Measurements from ENCODE around the gene ZNF512B.
"Not testable (repeated sequence)": the region's sequence is repeated elsewhere in the genome, so short reads cannot be mapped to it uniquely, and the experiment has no call there.

The ZNF512B gene

DNA sequence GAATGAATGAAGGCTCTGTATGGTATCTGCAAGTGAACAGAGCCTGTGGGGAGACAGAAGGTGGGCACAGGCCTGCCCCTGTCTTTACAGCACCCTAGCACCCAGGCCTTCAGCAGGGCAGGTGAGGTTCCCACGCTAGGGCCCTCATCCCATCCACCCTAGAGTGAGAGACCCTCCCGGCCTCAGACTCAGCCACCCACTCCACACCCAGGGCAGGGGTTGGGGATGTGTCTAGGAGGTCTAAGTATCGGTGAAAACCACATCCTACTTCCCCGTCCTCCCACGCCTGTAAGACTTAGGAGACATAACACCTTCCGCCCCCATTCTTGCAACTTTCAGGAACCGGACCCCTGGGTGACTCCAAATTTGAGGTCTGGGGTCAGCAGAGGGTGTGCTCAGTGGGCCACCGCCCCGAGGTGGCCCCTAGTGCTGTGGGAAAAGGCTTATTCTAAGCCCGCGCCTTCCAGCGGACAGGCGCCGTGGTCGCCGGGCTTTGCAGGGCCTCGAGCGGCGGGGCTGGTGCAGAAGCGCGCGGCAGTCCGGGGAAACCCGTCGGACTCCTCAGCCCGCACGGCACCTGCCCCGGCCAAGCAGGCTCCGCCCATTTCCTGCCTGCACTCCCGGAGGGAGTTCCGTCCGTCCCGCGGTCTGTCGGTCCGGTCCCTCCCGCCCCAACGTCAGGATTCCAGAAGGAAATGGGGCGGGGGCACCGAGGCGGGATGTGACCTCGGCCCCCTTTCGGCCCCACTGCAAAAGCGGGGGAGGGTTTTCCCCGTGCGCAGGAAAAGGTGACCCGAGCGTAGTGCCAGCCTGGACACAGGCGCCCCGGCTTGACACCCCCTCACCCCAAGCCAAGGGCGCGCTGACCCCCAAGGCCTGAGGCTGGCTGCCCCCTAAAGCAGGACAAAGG is 8.8 kb upstream of the ZNF512B start:
- in situ Hi-C loops (cut with HindIII; ENCODE audit: low sequenced_read_pairs): no loop called here
- no peak for TF ChIP-seq CTCF (IDR thresholded peaks at IDR 0.05; ENCODE audit: low read depth, low read length)
- H3K4me3 ChIP-seq (ENCODE audit: low read depth, low read length): peak overlapping the region; percentile 49
- DNase-seq (ENCODE audit: low read depth, low spot score): peak; percentile 30

- in situ Hi-C loops (cut with HindIII; ENCODE audit: low sequenced_read_pairs): no loop called here
- TF ChIP-seq CTCF (IDR thresholded peaks at IDR 0.05; ENCODE audit: low read depth, low read length): no peak
- no peak overlapping the region for H3K4me3 ChIP-seq (ENCODE audit: low read depth, low read length)
- peak; percentile 78 for DNase-seq (ENCODE audit: low read depth, low spot score)
Observed at GRCh38 chr20:63977739-63978276, 8.1 kb upstream of the ZNF512B start.

GRCh38 chr20:63976980-63977738 is 7.4 kb upstream of the ZNF512B start:
- in situ Hi-C loops (cut with HindIII; ENCODE audit: low sequenced_read_pairs): no loop called here
- H3K4me3 ChIP-seq (ENCODE audit: low read depth, low read length): no peak overlapping the region
- DNase-seq (ENCODE audit: low read depth, low spot score): no peak
- no peak for TF ChIP-seq CTCF (IDR thresholded peaks at IDR 0.05; ENCODE audit: low read depth, low read length)

GRCh38 chr20:63976511-63976910 is 6.8 kb upstream of the ZNF512B start:
- H3K4me3 ChIP-seq (ENCODE audit: low read depth, low read length); DNase-seq (ENCODE audit: low read depth, low spot score); in situ Hi-C loops (cut with HindIII; ENCODE audit: low sequenced_read_pairs): not testable (repeated sequence)

GRCh38 chr20:63974402-63975200 is 4.9 kb upstream of the ZNF512B start:
- no peak overlapping the region for H3K4me3 ChIP-seq (ENCODE audit: low read depth, low read length)
- DNase-seq (ENCODE audit: low read depth, low spot score): no peak
- no peak for TF ChIP-seq CTCF (IDR thresholded peaks at IDR 0.05; ENCODE audit: low read depth, low read length)
- in situ Hi-C loops (cut with HindIII; ENCODE audit: low sequenced_read_pairs): no loop called here

GRCh38 chr20:63973636-63974401 is 4.1 kb upstream of the ZNF512B start:
- H3K4me3 ChIP-seq (ENCODE audit: low read depth, low read length): peak overlapping the region; percentile 44
- in situ Hi-C loops (cut with HindIII; ENCODE audit: low sequenced_read_pairs): no loop called here
- peak; percentile 99 for TF ChIP-seq CTCF (IDR thresholded peaks at IDR 0.05; ENCODE audit: low read depth, low read length)
- DNase-seq (ENCODE audit: low read depth, low spot score): peak; percentile 78
